Lung (tissue), 12 donors: ENCODE results near the gene ATXN1. TPM values are rescaled to one million over a fixed set of nuclear protein-coding genes. Genes with fewer than 3 reads are reported as not detected.

Source experiments
- ATAC-seq: fragments of 200-7000 bp; cut with Tn5 transposase; one replicate; pipeline ENCODE4 v1.9.1; 2020; ENCODE audit warnings: moderate number of reproducible peaks; ENCODE audit not compliant: insufficient read depth, low FRiP score
- DNase-seq, 3 donors: peaks; one replicate each; pipeline ENCODE4 v3.0.0-alpha.2; 2013 to 2017
- H3K27ac ChIP-seq, 2 donors: one replicate each; pipeline ENCODE4 v1.5.1; 2013; ENCODE audit warnings: mild to moderate bottlenecking in 2 of 2, moderate library complexity in 2 of 2, control low read depth in 1 of 2, inconsistent platforms in 1 of 2, low read depth in 1 of 2, low read length in 1 of 2
- H3K27me3 ChIP-seq, 3 donors: one replicate each; pipeline ENCODE4 v1.5.1; 2013; ENCODE audit warnings: low read length in 2 of 3; ENCODE audit not compliant: control insufficient read depth in 3 of 3, insufficient read depth in 3 of 3
- H3K36me3 ChIP-seq, 4 donors: one replicate each; pipeline ENCODE4 v1.5.1; 2013; ENCODE audit warnings: low read length in 4 of 4, mild to moderate bottlenecking in 1 of 4, moderate library complexity in 1 of 4; ENCODE audit not compliant: control insufficient read depth in 4 of 4, insufficient read depth in 4 of 4
- H3K4me1 ChIP-seq, 5 donors: one replicate each; pipeline ENCODE4 v1.5.1; 2013; ENCODE audit warnings: low read length in 5 of 5, mild to moderate bottlenecking in 2 of 5, moderate library complexity in 1 of 5; ENCODE audit not compliant: control insufficient read depth in 5 of 5, insufficient read depth in 5 of 5
- H3K4me3 ChIP-seq: one replicate; pipeline ENCODE4 v1.5.1; 2013; ENCODE audit warnings: mild to moderate bottlenecking, control low read depth, moderate library complexity
- H3K9ac ChIP-seq, 2 donors: one replicate each; pipeline ENCODE4 v1.5.1; 2013; ENCODE audit warnings: low read length in 2 of 2, control low read depth in 1 of 2; ENCODE audit not compliant: insufficient read depth in 1 of 2
- H3K9me3 ChIP-seq, 4 donors: one replicate each; pipeline ENCODE4 v1.5.1; 2013; ENCODE audit warnings: low read length in 3 of 4, mild to moderate bottlenecking in 1 of 4, moderate library complexity in 1 of 4; ENCODE audit not compliant: control insufficient read depth in 4 of 4, insufficient read depth in 3 of 4
- CTCF ChIP-seq: IDR thresholded peaks from 2 replicates; pipeline ENCODE4 v1.5.1; 2012; ENCODE audit warnings: mild to moderate bottlenecking; ENCODE audit errors: control extremely low read depth, extremely low read depth
- WGBS, 2 donors: extraction: QIAGEN DNeasy Blood & Tissue Kit; methylation state at CpG; one replicate each; pipeline ENCODE4 v1.1.7; 2013; 5-methylcytosine and 5-hydroxymethylcytosine counted together
- polyA plus RNA-seq, 2 donors: library from polyadenylated mRNA; stranded (reverse); fragments of 200-250 nt; gene quantifications; one replicate each; pipeline ENCODE4 v1.2.1, GENCODE V29; 2013
- total RNA-seq, 2 donors: library from RNA; depleted of rRNA in 1 of 2; stranded (reverse); fragments of >200 nt in 1 of 2; gene quantifications; one replicate each; pipeline ENCODE4 v1.2.1, GENCODE V29; 2014 to 2021
- donor health status: control.
- donor health status: control.
- donor health status: Bipolar disorder and iron deficiency.
- donor health status: healthy.
- donor health status: DM: yes; HTN: yes; CAD: no.

ATXN1 gene
- total and polyA plus RNA-seq, 4 donors, result 9.7 to 108 (median 34.9) TPM

GRCh38 chr6:16355699-16356446, 405.4 kb downstream of the ATXN1 start:
- Histone ChIP-seq H3K9me3 (no peaks in the 10 kb centered on the region), H3K4me3 (no peak overlapping the region), H3K27ac (no peak overlapping the region), H3K4me1 (peaks cover 0 to 5% (median 0%) of the 10 kb centered on the region in 5 donors), H3K36me3 (no peaks in the 10 kb centered on the region), H3K27me3 (no peaks in the 10 kb centered on the region), H3K9ac (no peak overlapping the region)
- ATAC-seq (no peak), DNase-seq (no peak)
- 92% methylated on average over 16 of the region's 16 CpGs for WGBS, 2 donors
- no peak for TF ChIP-seq CTCF

GRCh38 chr6:16355238-16355637, 406.0 kb downstream of the ATXN1 start:
- no peak overlapping the region for H3K4me3 ChIP-seq
- ATAC-seq (no peak), DNase-seq (no peak)
- no peak overlapping the region for H3K9ac ChIP-seq
- 98 to 100% methylated on average over 9 of the region's 9 CpGs for WGBS, 2 donors
- H3K27me3 ChIP-seq, result no peaks in the 10 kb centered on the region
- no peak for TF ChIP-seq CTCF
- peaks cover 0 to 5% (median 0%) of the 10 kb centered on the region in 5 donors for H3K4me1 ChIP-seq
- no peaks in the 10 kb centered on the region for H3K9me3 ChIP-seq
- no peaks in the 10 kb centered on the region for H3K36me3 ChIP-seq
- H3K27ac ChIP-seq, result no peak overlapping the region

- no peak for TF ChIP-seq CTCF
- Histone ChIP-seq H3K27me3 (no peaks in the 10 kb centered on the region), H3K27ac (no peak overlapping the region), H3K4me1 (peaks cover 0 to 5% (median 0%) of the 10 kb centered on the region in 5 donors), H3K9me3 (no peaks in the 10 kb centered on the region), H3K36me3 (no peaks in the 10 kb centered on the region), H3K9ac (no peak overlapping the region), H3K4me3 (no peak overlapping the region)
- WGBS, 2 donors, result 100% methylated on average over 1 of the region's 1 CpG
- DNase-seq (no peak), ATAC-seq (no peak)
Observed at GRCh38 chr6:16354692-16355091, 406.6 kb downstream of the ATXN1 start.
